ENCODE results near the gene ST3GAL2. TPM values are rescaled to one million over a fixed set of nuclear protein-coding genes. Genes with fewer than 3 reads are reported as not detected.

The ST3GAL2 gene
- total and polyA plus RNA-seq, 9 of the 15 experiments (the other 6 are each of a cell fraction or from before 2014, with no cell fraction given): 1.5 to 108 (median 34.3) TPM

GRCh38 chr16:70421014-70421413 lies 17.9 kb downstream of the ST3GAL2 start:
- H3K79me2 ChIP-seq (ENCODE audit: control insufficient read depth, insufficient read depth, low read length): peaks cover 99% of the 10 kb centered on the region
- no peak for DNase-seq (ENCODE audit: extremely low read depth in 1 of 4, low spot score in 3 of 4)
- H2AFZ ChIP-seq (ENCODE audit: low read depth, low read length): no peak overlapping the region
- no TSS peak for BruUV-seq (replicated peaks)
- H3K27me3 ChIP-seq (ENCODE audit: control insufficient read depth in 2 of 2, insufficient read depth in 2 of 2, low read length in 2 of 2): no peaks in the 10 kb centered on the region
- peaks cover 92 to 93% of the 10 kb centered on the region in 2 experiments for H3K4me1 ChIP-seq (replicated peaks in 1 of 2; ENCODE audit: control insufficient read depth in 2 of 2, insufficient read depth in 2 of 2, low read length in 2 of 2)
- in situ Hi-C loops (cut with MboI): no loop called here
- no peak overlapping the region for H3K4me3 ChIP-seq
- peaks cover 89% of the 10 kb centered on the region for H3K36me3 ChIP-seq (ENCODE audit: control insufficient read depth, insufficient read depth, low read length)
- TF ChIP-seq ZFX (CRISPR knock-in tag; IDR thresholded peaks at IDR 0.05) (peak; percentile 15; the same call in 1 of the 2 replicates), HIVEP1 (CRISPR knock-in tag; IDR thresholded peaks at IDR 0.05) (0 out of 2 replicates have a peak, but pooled peaks have one; percentile 25), POLR3G (IDR thresholded peaks at IDR 0.05; ENCODE audit: extremely low read depth, insufficient read length, insufficient replicate concordance) (no peak), RBFOX2 (IDR thresholded peaks at IDR 0.05; ENCODE audit: low read depth, low read length) (peak; percentile 45; the same call in 1 of the 2 replicates), POLR2A (conservative IDR thresholded peaks at IDR 0.05) (0 out of 2 replicates have a peak, but pooled peaks have one; percentile 43)
- TF ChIP-seq, protein P1, sequence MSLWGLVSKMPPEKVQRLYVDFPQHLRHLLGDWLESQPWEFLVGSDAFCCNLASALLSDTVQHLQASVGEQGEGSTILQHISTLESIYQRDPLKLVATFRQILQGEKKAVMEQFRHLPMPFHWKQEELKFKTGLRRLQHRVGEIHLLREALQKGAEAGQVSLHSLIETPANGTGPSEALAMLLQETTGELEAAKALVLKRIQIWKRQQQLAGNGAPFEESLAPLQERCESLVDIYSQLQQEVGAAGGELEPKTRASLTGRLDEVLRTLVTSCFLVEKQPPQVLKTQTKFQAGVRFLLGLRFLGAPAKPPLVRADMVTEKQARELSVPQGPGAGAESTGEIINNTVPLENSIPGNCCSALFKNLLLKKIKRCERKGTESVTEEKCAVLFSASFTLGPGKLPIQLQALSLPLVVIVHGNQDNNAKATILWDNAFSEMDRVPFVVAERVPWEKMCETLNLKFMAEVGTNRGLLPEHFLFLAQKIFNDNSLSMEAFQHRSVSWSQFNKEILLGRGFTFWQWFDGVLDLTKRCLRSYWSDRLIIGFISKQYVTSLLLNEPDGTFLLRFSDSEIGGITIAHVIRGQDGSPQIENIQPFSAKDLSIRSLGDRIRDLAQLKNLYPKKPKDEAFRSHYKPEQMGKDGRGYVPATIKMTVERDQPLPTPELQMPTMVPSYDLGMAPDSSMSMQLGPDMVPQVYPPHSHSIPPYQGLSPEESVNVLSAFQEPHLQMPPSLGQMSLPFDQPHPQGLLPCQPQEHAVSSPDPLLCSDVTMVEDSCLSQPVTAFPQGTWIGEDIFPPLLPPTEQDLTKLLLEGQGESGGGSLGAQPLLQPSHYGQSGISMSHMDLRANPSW (CRISPR knock-in tag; IDR thresholded peaks at IDR 0.05): 0 out of 2 replicates have a peak, but pooled peaks have one; percentile 33
- TF ChIP-seq, protein P2, sequence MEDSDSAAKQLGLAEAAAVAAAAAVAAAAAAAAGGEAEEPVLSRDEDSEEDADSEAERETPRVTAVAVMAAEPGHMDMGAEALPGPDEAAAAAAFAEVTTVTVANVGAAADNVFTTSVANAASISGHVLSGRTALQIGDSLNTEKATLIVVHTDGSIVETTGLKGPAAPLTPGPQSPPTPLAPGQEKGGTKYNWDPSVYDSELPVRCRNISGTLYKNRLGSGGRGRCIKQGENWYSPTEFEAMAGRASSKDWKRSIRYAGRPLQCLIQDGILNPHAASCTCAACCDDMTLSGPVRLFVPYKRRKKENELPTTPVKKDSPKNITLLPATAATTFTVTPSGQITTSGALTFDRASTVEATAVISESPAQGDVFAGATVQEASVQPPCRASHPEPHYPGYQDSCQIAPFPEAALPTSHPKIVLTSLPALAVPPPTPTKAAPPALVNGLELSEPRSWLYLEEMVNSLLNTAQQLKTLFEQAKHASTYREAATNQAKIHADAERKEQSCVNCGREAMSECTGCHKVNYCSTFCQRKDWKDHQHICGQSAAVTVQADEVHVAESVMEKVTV (CRISPR knock-in tag; IDR thresholded peaks at IDR 0.05): no peak
- H4K20me1 ChIP-seq (replicated peaks; ENCODE audit: control insufficient read depth, insufficient read depth, low read length): peaks cover 24% of the 10 kb centered on the region
- 70% methylated on average over 8 of the region's 9 CpGs for WGBS (ENCODE audit: insufficient coverage, low coverage, missing lambda C conversion rate)
- ATAC-seq: 0 out of 3 replicates have a peak, but pooled peaks have one; percentile 2
- H3K4me2 ChIP-seq (ENCODE audit: insufficient read depth, low read length): no peak overlapping the region; the same call in 1 of the 2 replicates
- FAIRE-seq: no peak
- H3K9ac ChIP-seq (ENCODE audit: insufficient read depth in 1 of 2, low read depth in 2 of 2, low read length in 2 of 2): peak overlapping the region; percentile 13 to 84; a peak in 3 of 4 replicates
- ChIA-PET POLR2A (interaction anchor here (0.9 to 2.2 kb wide), 10 partner anchors 10 to 33 kb away, joined by 3 to 9 read pairs (median 5); partner anchors contain the start of gene FCSK), CTCF (ENCODE audit: low intra/inter-chr PET ratio) (no interaction called here)
- no peaks in the 10 kb centered on the region for H3K9me3 ChIP-seq (replicated peaks; ENCODE audit: control insufficient read depth, insufficient read depth, low read depth, low read length)
- no peak overlapping the region; the same call in 1 of the 3 replicates for H3K27ac ChIP-seq (ENCODE audit: extremely low read depth, low read depth, low read length)
- H3K9me1 ChIP-seq (ENCODE audit: control insufficient read depth, insufficient read depth, low read length): peaks cover 22% of the 10 kb centered on the region
- intact Hi-C loops (cut with micrococcal nuclease): loop anchor here (5.0 kb wide), 1 partner anchor 36 kb away; no protein-coding TSS in a partner anchor

Measured in K562 (cell line).